ENCODE measurements around the gene EPB41L5. TPM values are rescaled to one million over a fixed set of nuclear protein-coding genes. Genes with fewer than 3 reads are reported as not detected.

EPB41L5 gene
- total and polyA plus RNA-seq, 2 donors (not counting 3 experiments of a cell fraction or from before 2014, with no cell fraction given), result 8.4 to 13.6 TPM

DNA sequence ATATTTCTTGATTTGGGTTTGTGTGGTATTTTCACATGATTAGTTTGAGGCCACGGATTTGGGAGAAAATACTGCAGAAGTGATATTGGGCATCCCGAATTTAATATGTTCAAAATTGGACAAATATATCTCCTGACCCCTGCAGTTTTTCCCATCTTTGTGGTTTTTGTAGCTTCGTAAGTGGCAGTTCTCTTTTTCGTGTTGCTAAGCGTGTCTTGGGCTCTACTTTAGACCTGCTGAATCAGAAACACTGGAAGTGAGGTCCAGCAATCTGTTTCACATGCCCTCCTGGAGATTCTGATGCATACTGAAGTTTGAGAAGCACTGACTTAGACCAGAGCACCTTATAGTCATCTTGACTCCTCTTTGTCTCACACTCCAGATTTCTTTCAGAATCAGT, 98.3 kb downstream of the EPB41L5 start:
- no peaks in the 10 kb centered on the region for H3K36me3 ChIP-seq (ENCODE audit: control insufficient read depth in 2 of 2, extremely low read depth in 1 of 2, insufficient read depth in 2 of 2, low read length in 2 of 2)
- BruUV-seq (replicated peaks), result no TSS peak
- H3K9me1 ChIP-seq (replicated peaks; ENCODE audit: control insufficient read depth, extremely low read depth, insufficient read depth, low read length), result no peaks in the 10 kb centered on the region
- ChIA-PET CTCF (interaction anchor here (1.3 to 4.1 kb wide), 5 partner anchors 18 to 202 kb away, joined by 3 to 255 read pairs (median 38); no protein-coding TSS in a partner anchor), POLR2A (no interaction called here)
- FAIRE-seq (no peak), DNase-seq (ENCODE audit: low read depth, low spot score) (no peak)
- H3K27ac ChIP-seq (ENCODE audit: insufficient read depth, low read depth, low read length), result no peak overlapping the region
- H3K9me3 ChIP-seq (replicated peaks; ENCODE audit: control insufficient read depth, insufficient read depth, low read length), result no peaks in the 10 kb centered on the region
- no peak for TF ChIP-seq MYC (IDR thresholded peaks at IDR 0.05; ENCODE audit: low read depth, low read length)
- TF ChIP-seq, protein P1, sequence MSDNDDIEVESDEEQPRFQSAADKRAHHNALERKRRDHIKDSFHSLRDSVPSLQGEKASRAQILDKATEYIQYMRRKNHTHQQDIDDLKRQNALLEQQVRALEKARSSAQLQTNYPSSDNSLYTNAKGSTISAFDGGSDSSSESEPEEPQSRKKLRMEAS (IDR thresholded peaks at IDR 0.05; ENCODE audit: insufficient read depth, insufficient read length), result no peak
- TF ChIP-seq POLR2A (IDR thresholded peaks at IDR 0.05; ENCODE audit: low read depth, low read length), result no peak
- TF ChIP-seq CTCF (IDR thresholded peaks at IDR 0.05; ENCODE audit: extremely low read depth in 1 of 2, insufficient read depth in 1 of 2, low read depth in 1 of 2, low read length in 2 of 2), result no peak
- TF ChIP-seq JUN (IDR thresholded peaks at IDR 0.05; ENCODE audit: borderline replicate concordance, insufficient read depth, insufficient read length, low read depth), result no peak
- no peak for TF ChIP-seq EZH2 (IDR thresholded peaks at IDR 0.05; ENCODE audit: borderline replicate concordance, low read depth, low read length, severe bottlenecking)
- no peak for TF ChIP-seq POLR2AphosphoS5 (IDR thresholded peaks at IDR 0.05; ENCODE audit: insufficient read depth, low read depth, low read length)
- H3K9ac ChIP-seq (replicated peaks; ENCODE audit: extremely low read depth, insufficient read depth, low read length), result no peak overlapping the region
- H3K4me3 ChIP-seq (replicated peaks in 1 of 3; ENCODE audit: insufficient read depth in 1 of 3, low read depth in 1 of 3, low read length in 3 of 3), result no peak overlapping the region
- H3K4me2 ChIP-seq (ENCODE audit: insufficient read depth, low read length), result no peak overlapping the region
- H3K27me3 ChIP-seq (ENCODE audit: control insufficient read depth in 2 of 2, insufficient read depth in 2 of 2, low read length in 2 of 2), result no peaks in the 10 kb centered on the region
- no peaks in the 10 kb centered on the region for H3K79me2 ChIP-seq (ENCODE audit: control insufficient read depth, insufficient read depth, low read length)
- intact Hi-C loops (cut with micrococcal nuclease) (loop anchor here (2.0 kb wide), 1 partner anchor 570 kb away; no protein-coding TSS in a partner anchor), dilution Hi-C loops (cut with MboI; ENCODE audit: extremely low pct_ligation_motif_present, low sequenced_read_pairs) (no loop called here)
- no peaks in the 10 kb centered on the region for H4K20me1 ChIP-seq (replicated peaks; ENCODE audit: control insufficient read depth, extremely low read depth, insufficient read depth, low read length)
- peaks cover 26% of the 10 kb centered on the region for H3K4me1 ChIP-seq (ENCODE audit: control insufficient read depth, extremely low read depth, insufficient read depth, low read length)
- no peak overlapping the region for H2AFZ ChIP-seq (ENCODE audit: low read depth, low read length)
